GM19351 (cell line): ENCODE results near the gene SMAP1.

Experiments
- ATAC-seq: cut with Tn5 transposase; IDR thresholded peaks from one replicate; pipeline ENCODE4 v1.9.1; 2021; ENCODE audit warnings: mild to moderate bottlenecking, moderate library complexity; ENCODE audit not compliant: unreplicated experiment

Gene SMAP1

DNA sequence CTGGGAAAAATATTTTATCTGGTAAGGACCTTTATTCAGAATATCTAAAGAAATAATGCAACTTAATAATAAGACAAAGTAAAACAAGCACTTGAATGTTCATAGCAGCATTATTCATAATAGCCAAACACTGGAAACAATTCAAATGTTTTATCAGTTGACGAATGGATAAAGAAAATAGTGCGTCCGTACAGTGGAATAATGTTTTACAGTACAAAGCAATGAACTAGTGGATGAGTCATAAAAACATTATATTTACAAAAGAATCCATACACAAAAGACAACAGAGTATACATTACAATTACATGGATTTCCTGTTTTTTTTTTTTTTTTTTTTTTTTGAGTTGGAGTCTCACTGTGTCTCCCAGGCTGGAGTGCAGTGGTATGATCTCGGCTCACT, 12.7 kb downstream of the SMAP1 start:
- no peak for ATAC-seq

DNA sequence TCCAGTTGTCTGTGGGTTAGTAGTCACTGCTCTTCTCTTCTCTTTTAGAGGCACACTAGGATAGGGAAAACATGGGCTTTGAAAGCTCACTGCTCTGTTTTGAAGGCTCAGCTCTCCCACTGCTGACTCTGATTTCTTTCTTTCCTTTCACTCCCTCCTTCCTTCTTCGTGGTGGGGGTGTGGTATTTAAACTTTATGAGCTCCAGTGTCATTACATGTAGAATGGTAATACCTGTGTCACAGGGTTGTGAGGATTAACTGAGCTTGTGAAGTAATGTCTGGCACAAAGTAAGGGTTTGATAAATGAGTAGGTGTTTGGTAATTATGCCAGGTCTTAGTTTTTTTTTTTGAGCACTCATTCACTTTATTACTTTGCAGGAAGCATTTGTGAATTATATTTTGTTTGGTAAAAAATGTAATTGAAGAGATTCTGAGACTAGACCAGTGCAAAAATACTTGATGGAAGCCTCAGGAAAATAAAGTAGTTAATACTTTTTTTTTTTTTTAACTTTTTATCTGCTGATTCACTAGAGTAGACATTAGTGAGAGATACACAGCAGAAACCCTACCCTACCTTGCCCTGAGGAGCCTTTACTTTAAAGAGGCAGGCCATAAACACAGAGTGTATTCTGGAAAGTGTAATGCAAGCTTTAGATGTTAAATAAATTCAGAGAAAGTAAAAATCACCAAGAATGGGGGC, 17.3 kb downstream of the SMAP1 start:
- no peak for ATAC-seq

DNA sequence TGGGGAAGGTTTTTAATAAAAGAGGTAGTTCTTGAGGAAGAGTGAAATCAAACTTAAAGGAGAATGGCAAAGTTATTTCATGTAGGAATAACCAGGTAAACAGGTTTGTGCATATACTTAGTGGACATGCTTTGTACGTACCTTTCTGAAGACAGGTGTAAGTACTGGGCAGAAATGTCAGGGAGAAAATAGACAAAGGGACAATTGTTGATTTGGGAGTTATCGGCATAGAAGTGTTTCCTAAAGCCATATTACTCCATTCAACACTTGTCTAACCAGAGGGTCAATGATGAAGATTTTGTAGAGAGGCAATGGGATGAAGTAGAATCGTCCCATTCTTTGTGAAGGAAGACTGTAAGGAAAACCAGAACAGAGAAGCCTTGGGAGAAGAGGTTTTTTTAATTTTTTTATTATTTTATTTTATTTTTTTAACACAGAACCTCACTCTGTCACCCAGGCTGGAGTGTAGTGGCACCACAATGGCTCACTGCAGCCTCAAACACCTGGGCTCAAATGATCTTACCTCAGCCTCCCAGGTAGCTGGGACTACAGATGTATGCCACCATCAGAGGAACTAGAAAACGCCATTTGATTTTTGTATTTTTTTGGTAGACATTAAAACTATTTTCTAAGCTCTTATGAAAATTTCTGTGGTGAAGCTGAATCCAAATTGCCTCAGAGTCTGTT, 18.0 kb downstream of the SMAP1 start:
- no peak for ATAC-seq

GRCh38 chr6:70686548-70687133, 19.0 kb downstream of the SMAP1 start:
- ATAC-seq = no peak

- ATAC-seq = no peak
Observed at GRCh38 chr6:70693887-70694286, 26.2 kb downstream of the SMAP1 start.

- ATAC-seq = no peak
Observed at GRCh38 chr6:70694371-70694770, 26.7 kb downstream of the SMAP1 start.

- no peak for ATAC-seq
Observed at GRCh38 chr6:70700922-70701876, 33.5 kb downstream of the SMAP1 start.

DNA sequence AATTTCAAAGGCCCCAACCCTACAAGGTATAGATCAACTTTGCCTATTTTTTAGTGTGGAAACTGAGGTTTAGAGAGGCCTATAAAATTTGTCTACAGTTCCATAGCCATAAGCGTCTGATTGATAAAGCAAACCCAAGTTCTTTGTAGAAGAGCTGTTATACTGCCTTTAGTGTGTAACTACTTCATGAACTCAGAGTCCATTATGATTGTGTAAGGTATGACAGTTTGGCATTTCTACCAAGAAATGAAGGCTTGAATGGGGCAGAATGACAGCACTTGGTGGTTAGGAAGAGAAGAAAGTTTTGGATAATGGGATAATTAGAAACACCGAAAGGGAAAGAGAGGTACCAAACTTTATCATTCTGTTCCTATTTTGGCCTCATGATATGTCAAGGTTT, 38.1 kb downstream of the SMAP1 start:
- no peak for ATAC-seq

- ATAC-seq = no peak
Observed at GRCh38 chr6:70706491-70707123, 38.9 kb downstream of the SMAP1 start.

GRCh38 chr6:70707893-70708292, 40.2 kb downstream of the SMAP1 start:
- ATAC-seq = no peak

DNA sequence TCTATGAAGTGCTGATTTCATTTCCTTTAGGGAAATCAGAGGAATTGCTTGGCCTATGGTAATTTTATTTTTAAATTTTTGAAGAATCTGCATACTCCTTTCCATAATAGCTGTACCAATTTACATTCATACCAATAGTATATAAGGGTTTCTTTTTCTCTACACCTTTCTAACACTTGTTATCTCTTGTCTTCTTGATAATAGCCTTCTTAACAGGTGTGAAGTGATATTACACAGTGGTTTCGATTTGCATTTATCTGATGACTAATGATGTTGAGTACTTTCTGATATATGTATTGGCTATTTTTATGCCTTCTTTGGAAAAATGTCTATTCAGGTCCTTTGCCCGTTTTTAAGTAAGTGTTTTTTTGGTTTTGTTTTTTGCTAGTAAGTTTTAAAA, 40.8 kb downstream of the SMAP1 start:
- no peak for ATAC-seq

GRCh38 chr6:70709826-70710225, 42.1 kb downstream of the SMAP1 start:
- no peak for ATAC-seq

DNA sequence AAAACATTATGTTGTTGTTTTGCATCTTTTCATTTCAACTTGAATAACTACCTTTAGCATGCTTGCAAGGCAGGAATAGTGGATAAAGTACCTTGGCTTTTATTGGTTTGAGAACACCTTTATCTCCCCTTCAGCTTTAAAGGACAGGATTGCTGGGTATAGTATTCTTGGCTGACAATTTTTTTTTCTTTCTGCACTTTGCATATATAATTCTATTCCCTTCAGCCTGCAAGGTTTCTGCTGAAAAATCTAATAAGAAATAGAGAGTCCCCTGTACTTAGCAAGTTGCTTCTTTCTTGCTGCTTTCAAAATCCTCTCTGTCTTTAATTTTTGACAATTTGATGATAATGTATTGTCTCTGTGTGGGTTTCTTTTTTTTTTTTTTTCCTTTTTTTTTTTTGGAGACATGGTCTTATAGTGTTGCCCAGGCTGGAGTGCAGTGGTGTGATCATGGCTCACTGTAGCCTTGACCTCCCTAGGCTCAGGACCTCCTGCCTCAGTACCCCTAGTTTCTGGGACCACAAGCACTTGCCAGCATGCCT, 47.1 kb downstream of the SMAP1 start:
- ATAC-seq = no peak

GRCh38 chr6:70717038-70717801, 49.5 kb downstream of the SMAP1 start:
- peak; percentile 54 for ATAC-seq

- no peak for ATAC-seq
Observed at GRCh38 chr6:70724524-70724923, 56.8 kb downstream of the SMAP1 start.

DNA sequence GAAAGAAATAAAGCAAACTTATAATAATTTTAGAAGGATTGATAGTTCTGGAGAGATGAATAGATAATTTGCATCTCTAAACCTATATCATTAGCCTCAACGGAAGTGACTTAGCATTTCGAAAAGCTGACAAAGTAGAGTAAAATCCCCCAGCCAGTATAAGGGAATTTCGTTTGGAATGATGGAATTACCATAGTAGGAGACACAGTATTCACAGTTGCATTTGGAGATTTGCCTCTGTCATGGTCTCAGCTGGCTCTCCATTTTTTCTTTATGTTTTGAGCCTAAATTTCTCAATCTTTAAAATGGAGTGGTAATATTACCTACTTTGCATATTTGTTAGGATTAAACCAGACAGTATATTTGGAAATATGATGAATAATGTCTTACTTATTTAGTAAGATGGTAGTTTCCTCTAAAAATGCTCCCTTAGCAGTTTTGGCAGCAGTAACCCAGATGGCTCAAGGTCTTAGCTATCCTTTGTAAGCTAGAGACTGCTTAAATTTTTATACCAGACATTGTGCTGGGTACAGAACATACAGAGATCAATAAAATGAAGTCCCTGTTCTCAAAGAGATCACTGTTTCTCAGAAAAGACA, 58.2 kb downstream of the SMAP1 start:
- no peak for ATAC-seq

DNA sequence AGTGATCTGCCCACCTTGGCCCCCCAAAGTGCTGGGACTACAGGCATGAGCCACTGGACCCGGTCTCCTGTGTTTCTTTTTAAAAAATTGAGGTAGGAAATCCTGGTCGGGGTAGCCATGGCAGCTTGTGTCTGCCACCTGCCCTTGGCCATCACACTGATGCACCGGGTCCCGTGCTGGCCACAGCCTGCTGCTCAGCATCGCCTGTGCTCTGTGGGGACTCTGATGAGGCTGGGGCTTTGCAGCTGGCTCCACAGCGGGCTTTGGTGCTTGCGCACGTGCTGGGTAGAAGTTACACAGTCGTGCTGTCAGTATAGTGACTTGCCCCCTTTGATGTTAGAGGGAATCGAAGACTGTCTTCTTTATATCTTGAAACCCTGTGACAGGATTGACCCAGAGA, 66.7 kb downstream of the SMAP1 start:
- ATAC-seq = no peak

- ATAC-seq = no peak
Observed at GRCh38 chr6:70734979-70735378, 67.3 kb downstream of the SMAP1 start.

- ATAC-seq = no peak
Observed at GRCh38 chr6:70735513-70735912, 67.8 kb downstream of the SMAP1 start.
